Fibroblast of the conjunctiva (primary cell): ENCODE results near the gene ENO3.
A peak's percentile ranks its signal among the peaks of the same experiment; 100 is the strongest.

Experiments
- DNase-seq: peaks from one replicate; pipeline ENCODE4 v3.0.0-alpha.2; 2010; ENCODE audit warnings: low read depth

ENO3 gene

DNA sequence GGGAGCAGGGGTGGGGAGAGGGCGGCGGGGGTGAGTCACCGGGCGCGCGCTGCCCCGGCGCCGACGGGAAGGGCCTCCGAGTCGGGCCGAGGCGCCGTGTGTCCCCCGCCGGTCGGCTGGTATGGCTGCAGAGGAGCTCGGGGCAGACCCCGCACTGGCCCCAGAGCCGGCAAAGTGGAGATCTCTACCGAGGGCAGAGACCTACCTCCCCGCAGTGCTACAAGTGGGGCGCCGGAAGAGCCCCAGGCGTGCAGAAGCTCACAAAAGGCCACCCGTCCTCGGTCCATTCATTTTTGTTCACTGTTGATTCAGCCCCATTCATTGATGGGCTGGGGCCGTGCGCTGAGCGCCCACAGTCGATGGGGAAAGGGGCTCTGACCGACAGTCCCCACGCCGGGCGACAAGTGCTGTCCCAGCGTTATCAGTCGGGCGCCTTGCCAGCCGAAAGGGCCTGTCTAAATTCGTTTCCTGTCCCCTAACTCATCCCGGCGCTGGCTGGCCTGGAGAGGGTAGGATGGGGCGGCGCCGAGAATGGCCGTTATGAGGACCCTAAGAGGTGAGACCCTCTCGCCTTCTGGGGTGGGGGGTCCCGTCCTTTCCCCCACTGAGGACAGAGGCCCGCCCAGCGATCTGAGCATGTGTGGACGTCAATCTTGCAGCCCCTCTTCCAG is 709 bp upstream of the ENO3 start:
- DNase-seq, result no peak

DNA sequence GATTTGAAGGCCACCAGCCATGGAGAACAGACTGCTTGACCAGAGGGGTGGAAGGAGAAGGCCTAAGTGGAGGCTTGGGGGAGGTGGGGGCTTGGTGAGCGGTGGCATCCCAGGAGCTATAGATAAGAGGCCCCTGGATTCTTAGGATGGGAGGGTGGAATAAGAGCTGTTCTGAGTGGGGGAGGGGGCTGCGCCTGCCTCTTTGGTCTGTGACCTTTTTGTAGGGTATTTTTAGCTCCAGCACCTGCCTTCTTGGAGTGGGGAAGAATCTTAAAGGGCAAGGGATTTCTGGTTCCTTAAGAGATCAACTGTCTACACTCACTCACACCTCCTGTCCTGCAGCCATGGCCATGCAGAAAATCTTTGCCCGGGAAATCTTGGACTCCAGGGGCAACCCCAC is 567 bp downstream of the ENO3 start:
- no peak for DNase-seq

DNA sequence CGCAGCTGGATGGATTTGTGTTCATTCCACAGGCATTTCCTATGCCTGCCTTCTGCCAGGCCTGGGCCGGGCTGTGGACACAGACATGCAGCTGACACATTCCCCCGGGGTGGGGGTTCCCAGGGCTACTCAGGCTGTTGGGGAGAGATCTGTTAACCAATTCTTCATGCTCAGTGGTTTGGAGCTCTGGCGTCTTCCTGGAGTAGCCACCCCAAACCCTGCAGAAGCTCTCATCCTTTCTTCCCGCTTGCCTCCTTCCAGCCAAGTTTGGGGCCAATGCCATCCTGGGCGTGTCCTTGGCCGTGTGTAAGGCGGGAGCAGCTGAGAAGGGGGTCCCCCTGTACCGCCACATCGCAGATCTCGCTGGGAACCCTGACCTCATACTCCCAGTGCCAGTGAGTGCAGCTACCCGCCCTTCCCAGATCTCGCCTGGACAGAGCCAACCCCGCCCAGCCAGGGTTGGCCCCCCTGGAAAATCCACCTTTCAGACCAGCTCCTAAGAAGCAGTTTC is 2.6 kb downstream of the ENO3 start:
- no peak for DNase-seq

DNA sequence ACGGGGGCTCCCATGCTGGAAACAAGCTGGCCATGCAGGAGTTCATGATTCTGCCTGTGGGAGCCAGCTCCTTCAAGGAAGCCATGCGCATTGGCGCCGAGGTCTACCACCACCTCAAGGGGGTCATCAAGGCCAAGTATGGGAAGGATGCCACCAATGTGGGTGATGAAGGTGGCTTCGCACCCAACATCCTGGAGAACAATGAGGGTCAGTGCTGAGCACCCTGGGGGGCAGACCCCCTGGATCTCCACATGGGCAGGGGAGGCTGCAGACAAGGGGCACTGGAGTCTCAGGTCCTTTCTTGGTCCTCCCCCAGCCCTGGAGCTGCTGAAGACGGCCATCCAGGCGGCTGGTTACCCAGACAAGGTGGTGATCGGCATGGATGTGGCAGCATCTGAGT is 4.2 kb downstream of the ENO3 start:
- DNase-seq, result no peak

DNA sequence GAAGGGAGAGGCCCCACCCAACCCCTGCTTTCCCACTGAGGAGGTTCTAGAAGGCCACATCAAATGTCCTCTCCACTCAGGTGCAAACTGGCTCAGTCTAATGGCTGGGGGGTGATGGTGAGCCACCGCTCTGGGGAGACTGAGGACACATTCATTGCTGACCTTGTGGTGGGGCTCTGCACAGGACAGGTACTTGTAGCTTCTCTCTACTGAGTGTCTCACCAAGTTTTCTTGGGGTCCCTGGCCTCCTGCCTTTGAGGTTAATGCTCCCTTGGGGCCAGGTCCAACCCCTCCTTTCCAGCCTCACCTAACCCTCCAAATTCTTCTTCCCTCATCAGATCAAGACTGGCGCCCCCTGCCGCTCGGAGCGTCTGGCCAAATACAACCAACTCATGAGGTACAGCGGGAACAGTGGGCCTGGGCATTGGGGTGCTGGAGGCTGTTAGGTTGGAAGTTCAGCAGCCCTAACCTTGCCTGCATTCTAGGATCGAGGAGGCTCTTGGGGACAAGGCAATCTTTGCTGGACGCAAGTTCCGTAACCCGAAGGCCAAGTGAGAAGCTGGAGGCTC is 5.7 kb downstream of the ENO3 start:
- no peak for DNase-seq

DNA sequence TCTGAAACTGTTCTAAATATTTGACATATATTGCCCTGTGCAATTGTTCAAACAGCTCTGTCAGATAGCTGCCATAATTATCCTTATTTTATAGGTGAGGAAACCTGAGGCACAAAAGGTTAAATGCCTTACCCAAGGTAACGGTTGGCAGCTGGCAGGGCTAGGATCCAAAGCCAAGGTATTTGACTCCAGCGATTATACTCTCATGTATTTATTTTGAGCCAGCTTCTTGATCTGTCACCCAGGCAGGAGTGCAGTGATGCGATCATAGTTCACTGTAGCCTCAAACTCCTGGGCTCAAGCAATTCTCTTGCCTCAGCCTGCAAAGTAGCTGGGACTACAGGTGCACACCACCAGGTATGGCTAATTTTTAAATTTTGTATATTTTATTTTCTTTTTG is 7.2 kb downstream of the ENO3 start:
- DNase-seq, result no peak

DNA sequence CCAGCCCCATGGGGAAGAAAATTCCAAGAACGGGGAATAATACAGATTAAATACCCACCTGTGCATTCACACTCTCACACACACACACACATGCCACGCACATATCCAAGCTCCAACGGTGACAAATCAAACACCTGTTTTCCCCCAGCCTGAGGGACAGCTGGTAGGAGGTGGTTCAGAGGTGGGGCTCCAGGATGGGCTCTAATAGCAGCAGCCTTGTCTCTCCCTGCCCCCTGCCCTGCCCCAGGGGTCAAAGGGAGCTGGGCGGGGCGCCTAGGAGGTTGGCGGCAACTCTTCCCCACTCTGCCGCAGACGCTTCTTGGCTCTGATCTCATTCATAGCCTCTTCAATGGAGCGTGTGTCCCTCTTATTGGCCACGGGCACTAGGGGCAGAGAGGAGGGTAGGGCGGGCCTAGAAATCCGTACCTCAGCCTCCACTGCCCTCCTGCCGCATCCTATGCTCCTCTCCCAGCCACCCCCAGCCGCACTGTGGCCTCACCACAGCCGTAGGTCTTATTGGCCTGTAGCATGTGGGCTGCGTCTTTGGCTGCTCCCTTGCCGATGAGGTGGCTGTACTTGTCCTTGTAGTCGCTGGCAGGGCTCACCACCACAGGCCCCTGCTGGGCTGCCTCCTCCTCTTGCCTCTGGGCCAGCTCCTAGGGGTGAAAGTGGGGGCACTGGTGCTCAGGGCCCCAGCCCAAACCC is 8.5 kb downstream of the ENO3 start:
- no peak for DNase-seq

DNA sequence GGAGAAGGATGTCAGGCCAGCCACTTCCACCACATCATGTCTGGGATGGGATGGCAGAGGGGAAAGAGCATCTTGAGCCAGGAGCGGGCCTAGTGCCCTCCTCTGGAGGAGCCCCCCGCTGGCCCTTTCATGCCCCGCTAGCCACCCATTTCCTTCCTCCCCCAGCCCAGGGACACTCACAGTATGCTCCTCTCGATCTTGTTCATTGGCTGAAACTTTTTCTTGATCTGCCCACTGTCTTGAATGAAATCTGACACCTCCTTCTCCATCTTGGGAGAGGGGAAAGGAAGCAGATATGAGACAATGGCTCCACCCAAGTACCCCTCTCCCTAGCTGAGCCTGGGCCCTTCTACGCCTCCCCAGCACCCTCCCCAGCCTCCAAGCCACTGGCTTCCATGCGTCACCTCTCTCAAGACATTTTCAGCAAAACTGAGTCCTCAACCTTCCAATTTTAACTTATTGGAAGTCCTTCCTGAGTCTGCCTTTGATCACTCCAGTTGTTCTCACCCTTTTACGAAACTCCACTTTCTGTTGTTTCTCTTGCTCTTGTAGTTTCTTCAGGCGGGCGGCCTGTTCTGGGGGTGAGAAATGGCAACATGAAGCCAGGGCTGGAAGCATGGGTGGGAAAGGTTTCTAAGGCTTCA is 9.5 kb downstream of the ENO3 start:
- DNase-seq, result no peak

DNA sequence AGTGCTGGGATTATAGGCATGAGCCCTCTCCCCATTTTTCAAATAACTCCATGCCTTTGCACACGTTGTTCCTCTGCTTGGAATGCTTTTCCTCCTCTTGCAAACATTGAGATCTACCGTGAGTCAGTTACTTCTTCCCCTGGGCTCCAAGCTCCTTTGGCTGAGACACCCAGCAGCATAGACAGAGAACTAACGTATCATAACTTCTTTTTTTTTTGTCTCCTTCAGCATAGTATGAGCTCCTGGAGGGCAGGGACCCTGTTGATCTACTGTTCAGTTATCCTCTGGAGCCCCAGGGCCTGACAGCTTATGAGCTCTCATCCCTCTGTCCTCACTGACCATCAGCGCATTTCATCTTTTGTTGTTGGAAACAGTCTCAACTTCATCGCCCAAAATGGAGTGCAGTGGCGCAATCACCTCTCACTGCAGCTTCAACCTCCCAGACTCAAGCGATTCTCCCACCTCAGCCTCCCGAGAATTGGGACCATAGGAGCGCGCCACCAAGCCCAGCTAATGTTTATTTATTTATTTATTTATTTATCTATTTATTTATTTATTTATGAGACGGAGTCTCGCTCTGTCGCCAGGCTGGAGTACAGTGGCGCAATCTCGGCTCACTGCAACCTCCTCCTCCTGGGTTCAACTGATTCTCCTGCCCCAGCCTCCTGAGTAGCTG is 14.5 kb downstream of the ENO3 start:
- no peak for DNase-seq

DNA sequence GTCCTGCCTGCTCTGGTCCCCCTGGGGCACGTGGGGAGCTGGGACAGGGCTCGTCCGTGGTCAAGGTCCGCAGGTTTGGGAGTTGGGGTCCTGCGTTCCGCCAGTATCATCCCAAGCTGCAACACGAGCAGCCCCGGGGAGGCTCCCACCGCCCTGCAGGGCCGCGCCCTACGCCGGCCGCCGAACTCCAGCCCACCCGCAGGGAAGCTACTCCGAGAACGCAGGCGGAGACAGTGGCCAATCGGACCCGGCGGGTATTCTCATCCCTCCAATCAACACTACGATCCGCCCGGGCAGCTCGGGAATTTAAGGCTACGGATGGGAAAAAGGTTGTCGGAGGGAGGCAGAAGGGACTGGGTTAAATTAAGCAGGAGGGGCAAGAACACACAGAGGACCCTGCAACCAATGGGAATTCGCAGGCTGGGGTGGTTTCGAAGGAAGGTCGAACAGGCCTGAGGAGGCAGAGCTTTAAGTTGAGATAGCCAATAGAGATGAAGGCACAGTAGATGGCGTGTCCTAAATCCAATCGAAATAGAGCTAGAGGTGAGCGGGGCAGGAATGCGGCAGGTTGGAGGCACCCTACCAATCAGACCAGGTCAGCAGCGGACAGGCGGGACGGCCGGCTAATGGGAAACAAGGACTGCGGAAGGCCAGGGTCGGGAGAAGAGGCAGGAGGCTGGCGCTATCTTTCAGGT is 16.1 kb downstream of the ENO3 start:
- peak; percentile 99 for DNase-seq

DNA sequence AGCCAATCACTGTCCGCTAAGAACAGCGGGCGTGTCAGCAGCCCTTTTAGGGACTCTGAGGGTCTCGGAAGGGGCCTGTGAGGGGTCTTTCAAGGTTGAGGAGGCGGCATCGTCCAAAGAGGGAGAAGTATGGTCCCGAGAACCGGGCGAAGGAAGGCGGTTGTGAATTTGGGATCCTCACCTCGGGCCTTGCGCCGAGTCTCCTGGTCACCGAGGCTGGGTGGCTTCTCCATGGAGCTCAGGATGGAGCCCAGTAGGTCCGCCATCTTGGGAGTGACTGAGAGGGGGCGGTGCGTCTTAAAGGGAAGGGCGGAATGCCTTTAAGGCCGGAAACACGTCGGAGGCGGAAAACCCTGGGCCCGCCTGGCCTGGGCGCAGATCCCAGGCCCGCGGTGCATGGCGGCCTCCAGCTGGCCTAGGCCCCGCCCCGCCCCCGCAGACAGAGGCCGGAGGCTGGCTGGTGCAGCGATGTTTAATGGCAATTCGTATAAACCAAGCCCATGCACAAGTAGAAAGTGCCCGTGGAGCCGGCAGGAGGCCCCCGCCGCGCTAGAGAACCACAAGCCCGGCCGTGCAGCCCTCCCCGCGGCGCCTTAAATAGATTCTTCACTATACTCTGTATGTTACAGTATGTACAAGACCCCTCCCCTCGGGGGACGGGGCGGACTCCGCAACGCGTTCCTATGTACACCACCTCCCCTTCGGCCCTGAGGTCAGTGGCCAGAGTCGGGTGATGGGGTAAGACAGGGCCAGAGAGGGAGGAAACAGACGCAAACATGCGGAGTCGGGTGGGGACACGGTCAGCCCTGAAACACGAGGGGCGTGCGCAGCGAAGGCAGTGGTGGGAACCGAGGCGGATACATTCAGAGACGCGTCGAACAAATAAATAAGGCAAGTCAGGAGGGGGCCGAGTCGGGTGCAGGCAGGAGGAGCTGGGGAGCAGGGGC is 16.9 kb downstream of the ENO3 start, which contains the start of gene SPAG7:
Gene SPAG7 (minus strand): TSS at position 279 of the 947 bp plus-strand sequence. CDS start 13 bp downstream, at position 266.
- DNase-seq, result peak; percentile 96

DNA sequence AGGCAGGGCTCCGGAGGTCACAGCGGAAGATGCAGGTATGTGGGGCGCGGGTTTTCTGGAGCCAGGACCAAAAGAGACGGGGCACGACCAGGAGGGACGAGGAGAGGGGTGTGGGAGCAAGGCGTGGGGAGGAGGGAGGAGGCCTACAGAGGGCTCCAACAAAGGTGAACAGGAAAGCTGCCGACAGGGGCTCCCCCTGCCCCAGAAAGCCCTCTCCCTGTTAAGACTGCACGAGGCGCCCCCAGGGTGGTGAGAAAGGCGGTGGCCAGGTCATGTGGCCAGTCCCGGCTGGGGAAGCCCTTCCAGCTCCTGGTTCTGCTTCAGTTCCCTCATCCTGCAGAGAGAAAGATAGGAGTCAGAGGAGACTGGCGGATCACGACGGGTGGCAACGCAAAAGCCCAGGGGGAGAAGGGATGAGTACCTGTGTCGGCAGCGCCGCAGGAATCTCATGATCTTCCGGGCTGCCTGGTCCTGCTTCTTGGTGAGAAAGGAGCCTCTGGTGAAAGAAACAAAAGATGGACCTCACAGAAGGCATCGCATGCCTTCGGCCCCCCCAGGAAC is 17.6 kb downstream of the ENO3 start:
- DNase-seq, result no peak

DNA sequence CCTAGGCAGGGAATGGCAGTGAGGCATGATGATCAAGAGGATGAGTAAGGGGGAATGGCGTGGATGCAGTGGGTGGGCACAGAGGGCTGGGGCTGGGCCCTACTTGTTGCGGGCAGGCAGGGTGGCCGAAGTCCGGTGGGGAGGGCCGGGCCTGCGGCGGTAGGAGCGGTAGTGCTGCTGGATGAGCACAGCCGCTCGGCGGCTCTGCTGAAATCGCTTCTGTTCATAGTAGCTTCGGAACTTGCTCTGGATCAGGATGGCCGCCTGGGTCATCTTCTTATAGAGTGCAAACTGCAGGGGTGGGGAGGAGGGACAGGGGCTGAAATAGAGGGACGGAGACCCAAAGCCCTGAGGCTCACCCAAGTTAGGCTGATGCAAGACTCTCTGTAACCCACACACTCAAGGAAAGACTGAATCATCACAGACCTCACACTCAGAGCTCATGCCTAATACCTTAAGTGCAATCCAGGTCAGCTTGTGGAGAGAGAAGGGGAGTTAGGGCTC is 18.2 kb downstream of the ENO3 start:
- peak; percentile 98 for DNase-seq

DNA sequence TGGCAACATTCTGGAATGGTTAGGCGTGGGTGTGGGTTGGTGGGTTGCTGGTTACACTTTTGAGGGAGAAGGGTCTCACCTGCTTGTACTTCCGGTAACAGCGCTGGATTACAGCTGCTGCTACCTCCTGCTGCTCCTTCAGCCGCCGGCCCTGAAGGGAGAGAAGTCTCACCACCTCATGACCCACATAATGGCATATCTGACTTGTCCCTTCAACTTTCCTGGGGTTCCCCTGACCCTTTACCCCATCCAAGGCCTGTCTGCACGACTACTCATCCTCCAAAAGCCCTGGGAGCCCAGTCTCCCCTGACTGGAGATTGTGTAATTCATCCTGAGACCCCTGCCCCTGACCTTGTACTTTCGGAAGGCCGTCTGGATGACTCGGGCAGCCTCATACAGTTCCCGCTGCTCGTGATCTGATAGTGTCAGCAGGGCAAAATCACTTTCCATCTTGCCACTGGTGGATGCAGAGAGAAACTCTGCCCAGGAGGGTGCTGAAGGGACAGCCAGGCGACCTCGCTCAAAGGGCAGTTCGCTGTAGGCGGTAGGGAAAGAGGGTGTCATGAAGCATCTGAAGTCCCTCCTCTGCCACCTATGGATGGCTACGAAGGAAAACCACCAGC is 18.7 kb downstream of the ENO3 start:
- no peak for DNase-seq

DNA sequence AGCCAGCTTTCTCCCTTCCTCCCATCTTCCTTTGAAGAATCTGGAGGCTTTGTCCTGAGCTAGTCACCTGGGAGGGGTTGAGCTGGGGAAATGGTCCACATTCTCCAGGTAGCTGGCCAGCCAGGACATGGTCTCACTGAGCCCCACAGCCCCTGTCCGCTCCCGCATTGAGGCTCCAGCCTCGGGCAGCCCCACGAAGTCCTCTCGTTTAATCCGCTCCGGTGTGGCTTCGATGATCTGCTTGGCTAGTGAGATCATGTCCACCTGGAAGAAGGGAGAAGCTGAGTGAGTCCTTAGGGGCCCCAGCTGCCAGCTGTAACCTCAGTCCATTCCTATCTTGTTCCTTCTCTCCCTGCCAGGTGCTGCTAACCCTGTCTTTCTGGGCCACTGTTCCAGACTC is 19.4 kb downstream of the ENO3 start:
- DNase-seq, result no peak

DNA sequence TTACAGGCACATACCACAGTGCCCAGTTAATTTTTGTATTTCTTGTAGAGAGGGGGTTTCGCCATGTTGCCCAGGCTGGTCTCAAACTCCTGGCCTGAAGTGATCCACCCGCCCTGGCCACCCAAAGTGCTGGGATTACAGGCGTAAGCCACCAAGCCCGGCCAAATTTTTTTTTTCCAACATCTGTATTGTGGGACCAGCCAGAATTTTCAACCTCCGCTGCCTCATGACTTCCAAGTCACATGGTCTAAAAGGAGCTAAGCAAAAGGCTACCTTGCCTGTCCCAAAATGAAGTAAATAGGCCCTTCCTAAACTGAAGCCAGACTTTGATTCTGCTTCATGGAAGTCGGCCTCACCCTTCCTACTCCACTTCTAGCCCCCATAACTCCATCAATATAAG is 20.9 kb downstream of the ENO3 start:
- no peak for DNase-seq

DNA sequence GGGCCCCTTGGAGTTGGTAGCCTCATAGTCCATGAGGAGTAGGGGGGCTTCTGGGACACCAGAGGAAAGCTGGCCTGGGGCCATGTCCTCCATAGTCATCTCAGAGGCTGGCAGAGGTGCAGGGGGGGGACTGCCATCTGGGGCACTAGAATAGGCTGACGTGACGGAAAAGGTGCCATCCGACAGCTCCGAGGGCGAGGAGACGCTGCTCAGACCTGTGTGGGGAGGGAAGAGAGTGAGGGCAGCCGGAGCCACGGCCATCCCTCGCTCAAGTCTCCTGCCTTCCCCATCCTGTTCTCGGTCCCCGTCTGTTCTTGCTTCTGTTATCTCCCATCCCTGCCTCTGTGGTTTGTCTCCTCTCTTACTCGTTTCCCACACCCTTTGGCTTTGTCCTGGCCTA is 21.4 kb downstream of the ENO3 start:
- no peak for DNase-seq

DNA sequence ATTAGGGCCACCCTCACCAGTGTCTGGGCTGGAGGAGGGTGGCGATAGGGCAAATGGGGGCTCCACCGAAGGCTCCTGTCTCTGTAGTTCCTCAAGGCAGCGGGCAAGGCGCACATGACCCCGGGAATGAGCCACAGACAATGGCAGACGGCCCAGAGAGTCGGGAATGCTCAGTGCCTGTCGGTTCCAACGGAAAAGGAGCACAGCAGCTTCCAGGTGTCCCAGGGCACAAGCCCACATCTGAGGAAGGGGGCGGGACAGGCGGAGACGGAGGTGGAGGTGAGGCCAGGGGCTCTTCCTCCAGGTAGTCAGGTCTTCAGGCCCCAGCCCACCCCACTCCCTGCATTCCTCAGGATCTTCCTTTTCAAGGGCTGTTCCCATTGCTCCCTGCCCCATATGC is 21.8 kb downstream of the ENO3 start:
- no peak for DNase-seq
